IMR-90 (cell line): ENCODE measurements around the gene DDX4. TPM values are rescaled to one million over a fixed set of nuclear protein-coding genes. Genes with fewer than 3 reads are reported as not detected.

Source experiments
- ATAC-seq: fragments of 200-7000 bp; cut with Tn5 transposase; 2 replicates; pipeline ENCODE4 v1.9.1; 2020; ENCODE audit warnings: low read depth, mild to moderate bottlenecking, moderate library complexity
- BruUV-seq: library from RNA; stranded (reverse); fragments of 400-500 nt; replicated peaks from 2 replicates; lab custom pipeline; 2021; lab: Mats Ljungman, UMichigan
- CTCF ChIA-PET: fragments of 300-600 bp; formaldehyde crosslinking; extraction: SDS; loops from one replicate; lab custom pipeline; 2021; ENCODE audit warnings: antibody characterized with exemption; lab: Yijun Ruan, JAX
- POLR2A ChIA-PET: fragments of 300-600 bp; sonication (Branson Sonifier 250); formaldehyde crosslinking; loops from one replicate; lab custom pipeline; 2022; ENCODE audit warnings: antibody characterized with exemption; ENCODE audit not compliant: unreplicated experiment; lab: Charles Lee
- DNase-seq: peaks from one replicate; pipeline ENCODE4 v3.0.0; 2013
- H2AFZ ChIP-seq: replicated peaks from 2 replicates; pipeline ENCODE3; 2013; ENCODE audit warnings: low read length, mild to moderate bottlenecking; ENCODE audit not compliant: poor library complexity
- H2AK5ac ChIP-seq: 2 replicates; pipeline ENCODE4 v1.6.1; 2013; ENCODE audit warnings: low read depth, low read length, inconsistent platforms
- H2AK9ac ChIP-seq: replicated peaks from 2 replicates; pipeline ENCODE3; 2013; ENCODE audit warnings: mild to moderate bottlenecking, low read depth, low read length, moderate library complexity; ENCODE audit not compliant: poor library complexity
- H2BK120ac ChIP-seq: 2 replicates; pipeline ENCODE4 v1.6.1; 2013; ENCODE audit warnings: low read depth, low read length, inconsistent platforms
- H2BK15ac ChIP-seq: 3 replicates; pipeline ENCODE4 v1.6.1; 2013; ENCODE audit warnings: low read depth, low read length, inconsistent platforms
- H2BK20ac ChIP-seq: 2 replicates; pipeline ENCODE4 v1.6.1; 2013; ENCODE audit warnings: low read depth, mild to moderate bottlenecking, inconsistent platforms, low read length, moderate library complexity
- H2BK5ac ChIP-seq: 2 replicates; pipeline ENCODE4 v1.6.1; 2013; ENCODE audit warnings: mild to moderate bottlenecking, low read depth, low read length, inconsistent platforms; ENCODE audit not compliant: poor library complexity, severe bottlenecking
- H3K14ac ChIP-seq: replicated peaks from 2 replicates; pipeline ENCODE4 v1.6.1; 2013; ENCODE audit warnings: low read depth, low read length, inconsistent platforms
- H3K18ac ChIP-seq: 2 replicates; pipeline ENCODE4 v1.6.1; 2013; ENCODE audit warnings: low read depth, low read length, control low read depth
- H3K23ac ChIP-seq: 2 replicates; pipeline ENCODE4 v1.6.1; 2013; ENCODE audit warnings: low read depth, low read length, inconsistent platforms
- H3K27ac ChIP-seq: 2 replicates; pipeline ENCODE4 v1.5.1; 2013; ENCODE audit warnings: mild to moderate bottlenecking, control low read depth, low read length; ENCODE audit not compliant: insufficient read depth
- H3K27me3 ChIP-seq: 2 replicates; pipeline ENCODE4 v1.6.1; 2013; ENCODE audit warnings: low read length; ENCODE audit not compliant: control insufficient read depth, insufficient read depth
- H3K36me3 ChIP-seq: 2 replicates; pipeline ENCODE4 v1.6.1; 2013; ENCODE audit warnings: low read length, mixed read lengths; ENCODE audit not compliant: control insufficient read depth, insufficient read depth
- H3K4ac ChIP-seq: 2 replicates; pipeline ENCODE4 v1.6.1; 2013; ENCODE audit warnings: low read depth, low read length, inconsistent platforms
- H3K4me1 ChIP-seq: 2 replicates; pipeline ENCODE4 v1.6.1; 2013; ENCODE audit warnings: low read length, mixed read lengths; ENCODE audit not compliant: control insufficient read depth, insufficient read depth
- H3K4me2 ChIP-seq: 2 replicates; pipeline ENCODE4 v1.6.1; 2013; ENCODE audit warnings: low read depth, mild to moderate bottlenecking, control low read depth, low read length, moderate library complexity
- H3K4me3 ChIP-seq: 2 replicates; pipeline ENCODE4 v1.5.1; 2013; ENCODE audit warnings: low read depth, mild to moderate bottlenecking, control low read depth, low read length, moderate library complexity; ENCODE audit not compliant: insufficient read depth
- H3K56ac ChIP-seq: 2 replicates; pipeline ENCODE4 v1.6.1; 2013; ENCODE audit warnings: low read length, inconsistent platforms; ENCODE audit not compliant: insufficient read depth; ENCODE audit errors: extremely low read depth
- H3K79me1 ChIP-seq, 2 experiments: 2 replicates each; pipeline ENCODE4 v1.6.1; 2013; ENCODE audit warnings: low read length in 2 of 2, inconsistent platforms in 1 of 2, low read depth in 1 of 2
- H3K9ac ChIP-seq: 2 replicates; pipeline ENCODE4 v1.6.1; 2013; ENCODE audit warnings: low read depth, low read length, control low read depth
- H3K9me1 ChIP-seq: 2 replicates; pipeline ENCODE4 v1.6.1; 2013; ENCODE audit warnings: low read length, inconsistent platforms; ENCODE audit not compliant: insufficient read depth
- H3K9me3 ChIP-seq: 2 replicates; pipeline ENCODE4 v1.6.1; 2013; ENCODE audit warnings: low read length; ENCODE audit not compliant: control insufficient read depth, insufficient read depth
- H4K20me1 ChIP-seq: 2 replicates; pipeline ENCODE4 v1.6.1; 2013; ENCODE audit warnings: low read length, inconsistent platforms; ENCODE audit not compliant: insufficient read depth
- H4K5ac ChIP-seq: 2 replicates; pipeline ENCODE4 v1.6.1; 2013; ENCODE audit warnings: mild to moderate bottlenecking, low read depth, low read length, control low read depth
- H4K8ac ChIP-seq, 2 experiments: 2 replicates each; pipeline ENCODE4 v1.6.1; 2013; ENCODE audit warnings: low read depth in 2 of 2, low read length in 2 of 2, control low read depth in 1 of 2, inconsistent platforms in 1 of 2
- H4K91ac ChIP-seq: 2 replicates; pipeline ENCODE4 v1.6.1; 2013; ENCODE audit warnings: low read depth, low read length, inconsistent platforms; ENCODE audit not compliant: insufficient read depth
- BHLHE40 ChIP-seq: fragments of 150-350 bp; IDR thresholded peaks from 2 replicates; pipeline ENCODE4 v1.6.1; 2016; ENCODE audit warnings: mild to moderate bottlenecking, low read depth, low read length
- CEBPB ChIP-seq: IDR thresholded peaks from 2 replicates; pipeline ENCODE4 v1.6.1; 2012; ENCODE audit warnings: low read depth, low read length, improper control_type of control experiment
- CHD1 ChIP-seq: IDR thresholded peaks from 2 replicates; pipeline ENCODE4 v1.6.1; 2012; ENCODE audit warnings: low read depth, low read length, improper control_type of control experiment
- ELK1 ChIP-seq: fragments of 150-350 bp; IDR thresholded peaks from 2 replicates; pipeline ENCODE4 v1.6.1; 2016; ENCODE audit warnings: low read depth, mild to moderate bottlenecking, low read length, moderate library complexity, borderline replicate concordance
- FOS ChIP-seq: fragments of 150-350 bp; IDR thresholded peaks from 2 replicates; pipeline ENCODE4 v1.6.1; 2016; ENCODE audit warnings: low read depth, low read length
- MAFK ChIP-seq: IDR thresholded peaks from 2 replicates; pipeline ENCODE4 v1.6.1; 2012; ENCODE audit warnings: low read depth, low read length, improper control_type of control experiment
- MAZ ChIP-seq: IDR thresholded peaks from 2 replicates; pipeline ENCODE4 v1.6.1; 2012; ENCODE audit warnings: low read depth, mild to moderate bottlenecking, low read length, improper control_type of control experiment, moderate library complexity, borderline replicate concordance
- MXI1 ChIP-seq: IDR thresholded peaks from 2 replicates; pipeline ENCODE4 v1.6.1; 2012; ENCODE audit warnings: low read depth, mild to moderate bottlenecking, low read length, moderate library complexity, borderline replicate concordance
- NFE2L2 ChIP-seq: fragments of 150-350 bp; IDR thresholded peaks from 2 replicates; pipeline ENCODE4 v1.6.1; 2016; ENCODE audit warnings: low read depth, mild to moderate bottlenecking, low read length
- POLR2A ChIP-seq: IDR thresholded peaks from 2 replicates; pipeline ENCODE4 v1.6.1; 2012; ENCODE audit warnings: mild to moderate bottlenecking, low read depth, low read length
- RAD21 ChIP-seq: IDR thresholded peaks from 2 replicates; pipeline ENCODE4 v1.6.1; 2012; ENCODE audit warnings: low read length, improper control_type of control experiment
- RCOR1 ChIP-seq: IDR thresholded peaks from 2 replicates; pipeline ENCODE4 v1.6.1; 2012; ENCODE audit warnings: mild to moderate bottlenecking, low read length, improper control_type of control experiment; ENCODE audit not compliant: insufficient replicate concordance
- RFX5 ChIP-seq: IDR thresholded peaks from 2 replicates; pipeline ENCODE4 v1.8.0; 2012; ENCODE audit warnings: low read depth, mild to moderate bottlenecking, low read length, moderate library complexity
- SMC3 ChIP-seq: fragments of 150-350 bp; IDR thresholded peaks from 2 replicates; pipeline ENCODE4 v1.6.1; 2016; ENCODE audit warnings: low read depth, mild to moderate bottlenecking, antibody characterized with exemption, low read length, moderate library complexity
- WGBS, 2 experiments: methylation state at CpG; one replicate each; pipeline versions ENCODE4 v1.1.5 to v1.1.7; 2013; ENCODE audit warnings: missing lambda C conversion rate in 2 of 2; ENCODE audit not compliant: insufficient read length in 1 of 2; ENCODE audit errors: extremely low coverage in 2 of 2; 5-methylcytosine and 5-hydroxymethylcytosine counted together
- dilution Hi-C: fragments of 300-500 bp; cut with HindIII; formaldehyde crosslinking; loops from one replicate; pipeline ENCODE4 v1.14.3; 2018; ENCODE audit warnings: low sequenced_read_pairs; ENCODE audit not compliant: unreplicated experiment
- in situ Hi-C: fragments of 300-500 bp; cut with MboI; formaldehyde crosslinking; loops from 3 replicates; pipeline ENCODE4 v1.14.3; 2019; ENCODE audit warnings: low sequenced_read_pairs, inconsistent platforms, mixed read lengths
- intact Hi-C: fragments of 100-400 bp; cut with micrococcal nuclease; formaldehyde crosslinking; loops from 2 replicates; pipeline ENCODE4 v1.10.0; 2022
- polyA plus RNA-seq, 3 experiments: library from polyadenylated mRNA; depleted of rRNA; stranded (reverse); fragments of >200 nt; gene quantifications; 2 replicates each; pipeline ENCODE4 v1.2.3, GENCODE V29; 2012; ENCODE audit warnings: low replicate concordance in 1 of 3
- total RNA-seq: library from RNA; depleted of rRNA; stranded (reverse); fragments of >200 nt; gene quantifications from 2 replicates; pipeline ENCODE4 v1.2.3, GENCODE V29; 2012
- TF ChIP-seq, protein P1 (sequence below): conservative IDR thresholded peaks from 2 replicates; pipeline ENCODE4 v1.5.1; 2012; ENCODE audit warnings: mild to moderate bottlenecking, low read depth, low read length, improper control_type of control experiment
- TF ChIP-seq, protein P2 (sequence below): fragments of 150-350 bp; IDR thresholded peaks from 2 replicates; pipeline ENCODE4 v1.6.1; 2017; ENCODE audit warnings: mild to moderate bottlenecking, antibody characterized with exemption, low read length, low read depth

The DDX4 gene
- total and polyA plus RNA-seq, 2 of the 4 experiments (the other 2 are of a cell fraction): not detected

DNA sequence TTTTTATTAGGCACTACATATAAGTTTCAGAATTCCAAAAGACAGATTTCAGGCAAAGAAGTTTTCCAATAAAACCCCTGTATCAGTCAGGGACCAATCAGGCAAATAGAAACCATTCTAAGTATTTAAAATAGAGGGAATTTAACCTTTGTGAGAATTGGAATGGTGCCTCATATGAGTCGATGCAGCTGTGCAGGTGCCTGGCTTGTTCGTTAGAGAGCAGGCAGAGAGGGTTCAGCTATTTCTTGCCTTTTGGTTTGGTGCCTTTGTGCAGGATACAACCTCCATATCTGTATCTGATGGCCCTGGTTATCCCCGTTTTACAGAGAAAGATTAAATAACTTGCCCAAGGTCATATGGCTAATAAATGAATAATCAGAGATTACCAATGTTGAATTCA is 6.0 kb upstream of the DDX4 start:
- Histone ChIP-seq H2BK120ac (no peak overlapping the region), H2AK9ac (no peak overlapping the region), H4K5ac (no peak overlapping the region), H3K4me3 (no peak overlapping the region), H3K36me3 (no peaks in the 10 kb centered on the region), H3K23ac (no peak overlapping the region), H2BK5ac (no peak overlapping the region), H2BK15ac (no peak overlapping the region), H4K91ac (no peak overlapping the region), H2AK5ac (no peak overlapping the region), H3K9ac (no peak overlapping the region), H3K56ac (no peak overlapping the region), H3K9me1 (no peaks in the 10 kb centered on the region), H4K20me1 (no peaks in the 10 kb centered on the region), H3K27me3 (peaks cover 3% of the 10 kb centered on the region; the same call in 1 of the 2 replicates), H4K8ac (no peak overlapping the region), H3K18ac (no peak overlapping the region), H3K4me1 (no peaks in the 10 kb centered on the region), H3K9me3 (no peaks in the 10 kb centered on the region), H3K4me2 (no peak overlapping the region), H2BK20ac (no peak overlapping the region), H3K79me1 (no peaks in the 10 kb centered on the region), H3K4ac (no peak overlapping the region), H3K27ac (no peak overlapping the region), H3K14ac (no peak overlapping the region), H2AFZ (no peak overlapping the region)
- dilution Hi-C loops: no loop called here
- ChIA-PET CTCF (no interaction called here), POLR2A (no interaction called here)
- in situ Hi-C loops: no loop called here
- no TSS peak for BruUV-seq
- no peak for TF ChIP-seq POLR2A
- no peak for TF ChIP-seq RCOR1
- TF ChIP-seq FOS: no peak
- TF ChIP-seq MXI1: no peak
- TF ChIP-seq RFX5: no peak
- no peak for TF ChIP-seq BHLHE40
- TF ChIP-seq, protein P1, sequence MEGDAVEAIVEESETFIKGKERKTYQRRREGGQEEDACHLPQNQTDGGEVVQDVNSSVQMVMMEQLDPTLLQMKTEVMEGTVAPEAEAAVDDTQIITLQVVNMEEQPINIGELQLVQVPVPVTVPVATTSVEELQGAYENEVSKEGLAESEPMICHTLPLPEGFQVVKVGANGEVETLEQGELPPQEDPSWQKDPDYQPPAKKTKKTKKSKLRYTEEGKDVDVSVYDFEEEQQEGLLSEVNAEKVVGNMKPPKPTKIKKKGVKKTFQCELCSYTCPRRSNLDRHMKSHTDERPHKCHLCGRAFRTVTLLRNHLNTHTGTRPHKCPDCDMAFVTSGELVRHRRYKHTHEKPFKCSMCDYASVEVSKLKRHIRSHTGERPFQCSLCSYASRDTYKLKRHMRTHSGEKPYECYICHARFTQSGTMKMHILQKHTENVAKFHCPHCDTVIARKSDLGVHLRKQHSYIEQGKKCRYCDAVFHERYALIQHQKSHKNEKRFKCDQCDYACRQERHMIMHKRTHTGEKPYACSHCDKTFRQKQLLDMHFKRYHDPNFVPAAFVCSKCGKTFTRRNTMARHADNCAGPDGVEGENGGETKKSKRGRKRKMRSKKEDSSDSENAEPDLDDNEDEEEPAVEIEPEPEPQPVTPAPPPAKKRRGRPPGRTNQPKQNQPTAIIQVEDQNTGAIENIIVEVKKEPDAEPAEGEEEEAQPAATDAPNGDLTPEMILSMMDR: no peak
- no peak for TF ChIP-seq CEBPB
- TF ChIP-seq MAZ: no peak
- TF ChIP-seq CHD1: no peak
- TF ChIP-seq SMC3: no peak
- TF ChIP-seq NFE2L2: no peak
- TF ChIP-seq MAFK: no peak
- TF ChIP-seq RAD21: no peak
- no peak for TF ChIP-seq ELK1
- TF ChIP-seq, protein P2, sequence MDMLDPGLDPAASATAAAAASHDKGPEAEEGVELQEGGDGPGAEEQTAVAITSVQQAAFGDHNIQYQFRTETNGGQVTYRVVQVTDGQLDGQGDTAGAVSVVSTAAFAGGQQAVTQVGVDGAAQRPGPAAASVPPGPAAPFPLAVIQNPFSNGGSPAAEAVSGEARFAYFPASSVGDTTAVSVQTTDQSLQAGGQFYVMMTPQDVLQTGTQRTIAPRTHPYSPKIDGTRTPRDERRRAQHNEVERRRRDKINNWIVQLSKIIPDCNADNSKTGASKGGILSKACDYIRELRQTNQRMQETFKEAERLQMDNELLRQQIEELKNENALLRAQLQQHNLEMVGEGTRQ: no peak
- ATAC-seq (no peak), DNase-seq (no peak)
- no CpG with 5 or more reads among the region's 3 CpGs for WGBS, 2 experiments
- intact Hi-C loops: no loop called here
